T-helper 1 cell (primary cell): Measurements from ENCODE around the gene MEX3B.
"Not testable (repeated sequence)": the region's sequence is repeated elsewhere in the genome, so short reads cannot be mapped to it uniquely, and the experiment has no call there.

Experiments
- DNase-seq, 5 donors: peaks; one replicate each; pipeline ENCODE4 v3.0.0-alpha.2; 2012 to 2020

Gene MEX3B

DNA sequence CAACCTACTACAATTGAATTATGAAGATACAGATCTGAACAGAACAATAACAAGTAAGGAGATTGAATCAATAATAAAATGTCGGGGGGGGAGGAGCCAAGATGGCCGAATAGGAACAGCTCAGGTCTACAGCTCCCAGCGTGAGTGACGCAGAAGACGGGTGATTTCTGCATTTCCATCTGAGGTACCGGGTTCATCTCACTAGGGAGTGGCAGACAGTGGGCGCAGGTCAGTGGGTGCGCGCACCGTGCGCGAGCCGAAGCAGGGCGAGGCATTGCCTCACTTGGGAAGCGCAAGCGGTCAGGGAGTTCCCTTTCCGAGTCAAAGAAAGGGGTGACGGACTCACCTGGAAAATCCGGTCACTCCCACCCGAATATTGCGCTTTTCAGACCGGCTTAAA, 50.7 kb downstream of the MEX3B start:
- DNase-seq, result not testable (repeated sequence)

DNA sequence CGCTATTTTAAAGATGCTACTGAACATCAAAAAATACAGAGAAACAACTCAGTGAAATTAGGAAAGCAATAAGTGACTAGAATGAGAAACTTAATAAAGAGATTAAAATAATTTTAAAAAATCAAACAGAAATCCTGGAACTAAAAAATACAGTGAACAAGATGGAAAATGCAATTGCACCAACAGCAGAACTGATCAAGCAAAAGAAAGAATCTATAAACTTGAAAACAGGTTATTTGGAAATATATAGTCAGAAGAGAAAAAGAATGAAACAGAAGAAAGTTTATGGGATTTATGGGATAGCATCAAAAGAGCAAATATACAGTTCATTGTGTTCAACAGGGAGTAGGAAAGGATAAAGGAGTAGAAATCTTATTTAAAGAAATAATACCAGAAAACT, 53.3 kb downstream of the MEX3B start:
- DNase-seq, result no peak
